Epithelial cell of esophagus (primary cell): ENCODE data around the gene NELL2.

ENCODE experiments used
- DNase-seq: peaks from one replicate; pipeline ENCODE4 v3.0.0; 2010; ENCODE audit warnings: low read depth
- H3K4me3 ChIP-seq: 2 replicates; pipeline ENCODE4 v1.5.1; 2011; ENCODE audit warnings: mild to moderate bottlenecking, low read length, control low read depth
- CTCF ChIP-seq: IDR thresholded peaks from 2 replicates; pipeline ENCODE4 v1.5.1; 2011; ENCODE audit warnings: low read depth, mild to moderate bottlenecking, low read length, control low read depth, inconsistent platforms; ENCODE audit not compliant: insufficient read depth; ENCODE audit errors: missing control alignments

The NELL2 gene

GRCh38 chr12:44504799-44505198 is 371.3 kb downstream of the NELL2 start:
- no peak for TF ChIP-seq CTCF
- no peak for DNase-seq
- no peak overlapping the region for H3K4me3 ChIP-seq

GRCh38 chr12:44503329-44503728 is 372.8 kb downstream of the NELL2 start:
- TF ChIP-seq CTCF: no peak
- H3K4me3 ChIP-seq: no peak overlapping the region
- no peak for DNase-seq

GRCh38 chr12:44502681-44503080 is 373.4 kb downstream of the NELL2 start:
- no peak for TF ChIP-seq CTCF
- DNase-seq: no peak
- H3K4me3 ChIP-seq: no peak overlapping the region

GRCh38 chr12:44500423-44500822 is 375.7 kb downstream of the NELL2 start:
- DNase-seq: no peak
- no peak for TF ChIP-seq CTCF
- H3K4me3 ChIP-seq: no peak overlapping the region

- no peak overlapping the region for H3K4me3 ChIP-seq
- DNase-seq: no peak
- TF ChIP-seq CTCF: no peak
Observed at GRCh38 chr12:44497044-44497443, 379.1 kb downstream of the NELL2 start.

GRCh38 chr12:44490181-44490580 is 385.9 kb downstream of the NELL2 start:
- H3K4me3 ChIP-seq: no peak overlapping the region
- DNase-seq: no peak
- TF ChIP-seq CTCF: no peak

- DNase-seq: no peak
- H3K4me3 ChIP-seq: no peak overlapping the region
- no peak for TF ChIP-seq CTCF
Observed at GRCh38 chr12:44488180-44488579, 387.9 kb downstream of the NELL2 start.
